ES-I3 (cell line): Measurements from ENCODE around the gene TOE1.
A peak's percentile ranks its signal among the peaks of the same experiment; 100 is the strongest.

Experiments
- H3K36me3 ChIP-seq: 2 replicates; pipeline ENCODE4 v1.6.1; 2013; ENCODE audit warnings: mild to moderate bottlenecking, low read length, control low read depth, moderate library complexity; ENCODE audit not compliant: insufficient read depth
- H3K4me1 ChIP-seq: 2 replicates; pipeline ENCODE4 v1.6.1; 2013; ENCODE audit warnings: mild to moderate bottlenecking, control low read depth, low read length; ENCODE audit not compliant: insufficient read depth
- H3K9ac ChIP-seq: 2 replicates; pipeline ENCODE4 v1.6.1; 2013; ENCODE audit warnings: low read depth, mild to moderate bottlenecking, low read length, moderate library complexity
- H3K9me3 ChIP-seq: 2 replicates; pipeline ENCODE4 v1.6.1; 2013; ENCODE audit warnings: mild to moderate bottlenecking, low read length, moderate library complexity; ENCODE audit not compliant: control insufficient read depth, insufficient read depth

TOE1 gene

DNA sequence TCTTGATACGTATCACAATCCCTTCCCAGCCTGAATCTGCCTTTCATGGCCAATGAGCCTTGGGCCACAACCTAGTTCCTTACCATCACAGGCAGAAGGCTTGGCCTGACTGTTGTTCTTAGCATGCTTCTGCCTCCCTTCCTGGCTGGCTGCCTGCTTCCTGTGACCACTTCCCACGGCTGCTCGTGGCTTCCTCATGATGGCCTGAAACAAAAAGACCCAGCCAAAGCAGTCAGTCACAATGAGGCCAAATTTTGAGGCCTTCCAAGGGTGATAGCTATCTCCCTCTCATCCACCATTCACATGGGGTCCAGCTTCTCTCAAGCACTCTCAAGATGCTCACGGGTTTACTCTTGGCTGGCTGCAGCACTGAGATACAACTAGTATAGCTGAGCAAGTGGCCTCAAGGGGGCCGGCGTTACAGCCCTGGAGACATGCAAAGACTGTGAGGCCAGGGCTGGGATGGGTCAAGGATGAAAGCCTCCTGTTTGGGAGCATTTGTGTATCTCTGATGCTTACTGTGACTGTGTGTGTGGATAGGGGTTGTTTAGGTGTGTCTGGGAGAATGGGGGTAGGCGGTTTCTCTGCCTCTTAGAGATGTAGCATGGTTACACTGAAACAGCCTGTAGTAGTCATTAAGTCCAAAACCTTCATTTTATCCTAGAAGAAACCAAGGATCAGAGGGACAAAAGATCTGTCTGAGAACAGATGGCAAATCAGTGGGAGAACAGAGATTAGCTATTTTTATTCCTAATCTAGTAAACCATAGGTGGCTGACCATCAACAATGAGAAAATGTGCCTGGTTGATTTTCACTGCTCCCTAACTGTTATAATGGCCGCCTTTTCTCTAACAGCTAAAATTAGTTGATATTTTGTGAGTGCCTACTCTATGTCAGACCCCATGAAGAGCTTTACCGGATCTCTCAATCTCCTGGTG is 5.4 kb upstream of the TOE1 start:
- H3K4me1 ChIP-seq: no peaks in the 10 kb centered on the region; the same call in none of the 2 replicates
- no peak overlapping the region for H3K9ac ChIP-seq
- no peaks in the 10 kb centered on the region for H3K9me3 ChIP-seq
- peaks cover 6% of the 10 kb centered on the region for H3K36me3 ChIP-seq

DNA sequence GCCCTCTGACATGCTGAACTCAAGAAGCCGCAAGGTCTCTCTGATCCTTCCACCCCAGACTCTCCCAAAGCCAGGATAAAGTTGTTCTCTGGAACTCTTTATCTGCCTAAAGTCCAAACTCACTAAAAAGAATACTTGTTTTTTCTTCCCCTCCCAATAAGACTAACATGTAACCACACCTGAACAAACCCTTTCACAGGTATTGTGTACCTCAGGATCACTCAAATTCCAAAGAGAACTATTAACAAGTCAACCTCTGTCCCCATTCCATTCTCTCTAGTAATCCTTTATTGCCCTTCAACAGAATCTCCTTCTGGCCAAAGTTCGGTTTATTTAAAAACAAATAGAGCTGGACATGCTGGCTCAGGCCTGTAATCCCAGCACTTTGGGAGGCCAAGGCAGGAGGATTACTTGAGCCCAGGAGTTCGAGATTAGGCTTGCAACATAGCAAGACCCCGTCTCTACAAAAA is 4.1 kb upstream of the TOE1 start:
- H3K4me1 ChIP-seq: peaks cover 1% of the 10 kb centered on the region
- H3K9me3 ChIP-seq: no peaks in the 10 kb centered on the region
- no peak overlapping the region for H3K9ac ChIP-seq
- peaks cover 6% of the 10 kb centered on the region for H3K36me3 ChIP-seq

DNA sequence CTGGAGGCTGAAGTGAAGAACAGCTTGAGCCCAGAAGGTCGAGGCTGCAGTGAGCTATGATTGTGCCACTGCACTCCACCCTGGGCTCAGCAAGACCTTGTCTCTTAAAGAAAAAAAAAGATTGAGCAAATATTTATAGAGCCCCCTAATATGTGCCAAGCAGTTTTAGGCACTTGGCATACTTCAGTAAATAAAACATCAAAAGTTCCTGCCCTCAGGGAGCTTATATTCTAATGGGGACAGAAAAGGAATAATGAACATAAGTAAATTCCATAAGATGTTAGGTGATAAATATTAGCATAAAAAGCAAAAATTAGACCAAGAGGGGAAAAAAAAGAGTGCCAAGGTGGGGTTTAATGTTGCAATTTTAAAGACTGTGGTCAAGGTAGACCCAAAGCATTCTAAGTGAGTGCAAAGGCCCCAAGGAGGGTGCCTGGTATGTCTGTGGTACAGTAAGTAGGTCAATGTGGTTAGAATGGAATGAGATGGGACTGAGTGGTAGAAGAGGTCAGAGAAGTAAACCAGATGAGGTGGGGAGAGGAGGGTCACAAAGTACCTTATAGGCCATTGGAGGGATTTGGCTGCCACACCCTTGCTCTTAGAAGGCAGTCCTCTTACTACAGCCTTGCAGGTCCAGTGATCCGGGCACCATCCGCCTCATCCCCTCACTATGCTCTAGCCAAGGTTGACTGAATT is 2.2 kb upstream of the TOE1 start:
- Histone ChIP-seq H3K36me3 (peaks cover 6% of the 10 kb centered on the region), H3K9ac (no peak overlapping the region), H3K4me1 (peaks cover 4% of the 10 kb centered on the region), H3K9me3 (no peaks in the 10 kb centered on the region)

DNA sequence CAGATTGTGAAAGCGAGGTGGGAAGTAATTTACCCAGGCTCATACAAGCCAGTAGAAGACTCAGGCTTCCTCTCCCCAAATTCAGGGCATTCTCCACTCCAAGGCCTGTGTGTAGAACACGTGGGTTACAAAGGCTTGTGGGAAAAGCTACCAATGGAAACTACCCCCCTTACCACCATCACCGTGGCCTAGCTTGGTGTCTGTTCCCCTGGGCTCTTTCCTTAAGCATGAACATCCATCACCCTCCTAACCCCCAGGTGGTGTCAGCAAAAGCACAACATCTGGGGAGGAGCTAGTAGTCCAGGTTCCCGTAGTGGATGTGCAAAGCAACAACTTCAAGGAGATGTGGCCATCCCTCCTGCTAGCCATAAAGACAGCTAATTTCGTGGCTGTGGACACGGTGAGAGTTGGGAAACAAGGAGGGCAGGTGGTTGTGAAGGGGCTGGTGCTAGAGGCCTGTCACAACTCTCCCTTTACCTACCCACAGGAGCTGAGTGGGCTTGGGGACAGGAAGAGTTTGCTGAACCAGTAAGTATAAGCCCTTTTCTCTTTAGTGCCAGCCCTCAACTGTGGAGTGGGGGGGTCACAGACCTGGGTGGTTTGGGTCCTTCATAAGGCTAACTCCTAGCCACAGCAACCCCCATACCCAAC is 971 bp downstream of the TOE1 start:
- H3K36me3 ChIP-seq: peaks cover 9% of the 10 kb centered on the region

GRCh38 chr1:45344499-45344898 is 4.5 kb downstream of the TOE1 start:
- Histone ChIP-seq H3K9ac (no peak overlapping the region), H3K4me1 (peaks cover 4% of the 10 kb centered on the region; the same call in 1 of the 2 replicates), H3K36me3 (peaks cover 13% of the 10 kb centered on the region), H3K9me3 (no peaks in the 10 kb centered on the region)

More for the DNA sequence above, 971 bp downstream of the TOE1 start:
- no peaks in the 10 kb centered on the region for H3K9me3 ChIP-seq
- H3K4me1 ChIP-seq: peaks cover 4% of the 10 kb centered on the region
- peak overlapping the region; percentile 81 for H3K9ac ChIP-seq

DNA sequence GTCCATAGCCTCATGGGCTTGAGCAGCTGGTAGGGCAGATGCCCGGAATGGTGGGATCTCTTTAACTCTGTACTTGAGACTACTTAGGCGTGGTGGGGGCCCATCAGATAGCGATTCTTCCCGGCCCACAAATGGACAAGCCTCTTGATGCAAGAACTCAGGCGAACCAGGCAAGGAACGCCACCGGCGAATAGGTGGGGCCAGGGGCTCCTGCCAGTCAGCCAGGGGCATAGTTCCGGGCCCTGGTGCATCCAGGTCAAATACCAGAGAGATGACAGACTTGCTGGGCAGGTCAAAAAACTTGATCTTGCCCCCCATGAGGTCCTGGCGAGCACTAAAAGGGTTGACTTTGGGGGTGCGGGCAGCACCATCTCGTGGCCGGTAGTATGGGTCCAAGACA is 5.0 kb downstream of the TOE1 start:
- H3K36me3 ChIP-seq: peaks cover 13% of the 10 kb centered on the region
- H3K9ac ChIP-seq: no peak overlapping the region
- no peaks in the 10 kb centered on the region for H3K9me3 ChIP-seq
- peaks cover 4% of the 10 kb centered on the region; the same call in 1 of the 2 replicates for H3K4me1 ChIP-seq

DNA sequence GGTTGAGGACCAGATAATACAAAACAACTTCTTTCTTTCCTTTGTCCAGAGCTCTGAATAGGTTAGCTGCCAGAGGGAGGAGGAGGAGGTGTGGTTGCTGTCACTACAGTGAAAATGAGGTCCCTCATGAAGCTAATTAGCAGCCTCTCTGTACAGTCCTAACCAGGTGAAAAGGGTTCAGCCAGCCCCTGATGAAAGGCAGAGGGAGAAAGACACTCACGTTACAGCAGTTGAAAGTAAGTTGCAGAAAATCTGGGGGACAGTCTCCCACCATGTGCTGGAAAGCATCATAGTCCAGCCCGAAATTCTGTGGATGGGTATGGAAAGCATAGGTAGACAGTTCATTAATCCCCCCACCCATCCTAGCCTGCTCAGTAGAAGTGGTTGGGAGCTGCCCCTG is 6.5 kb downstream of the TOE1 start:
- Histone ChIP-seq H3K4me1 (no peaks in the 10 kb centered on the region), H3K9ac (no peak overlapping the region), H3K36me3 (peaks cover 13% of the 10 kb centered on the region), H3K9me3 (no peaks in the 10 kb centered on the region)

- H3K9ac ChIP-seq: no peak overlapping the region
- H3K9me3 ChIP-seq: no peaks in the 10 kb centered on the region
- H3K36me3 ChIP-seq: peaks cover 13% of the 10 kb centered on the region
Measured at GRCh38 chr1:45348020-45348419, 8.1 kb downstream of the TOE1 start.

GRCh38 chr1:45348609-45348965 is 8.6 kb downstream of the TOE1 start:
- Histone ChIP-seq H3K4me1 (no peaks in the 10 kb centered on the region), H3K9me3 (no peaks in the 10 kb centered on the region), H3K9ac (no peak overlapping the region), H3K36me3 (peaks cover 11% of the 10 kb centered on the region)

More at GRCh38 chr1:45348020-45348419, 8.1 kb downstream of the TOE1 start:
- no peaks in the 10 kb centered on the region for H3K4me1 ChIP-seq

DNA sequence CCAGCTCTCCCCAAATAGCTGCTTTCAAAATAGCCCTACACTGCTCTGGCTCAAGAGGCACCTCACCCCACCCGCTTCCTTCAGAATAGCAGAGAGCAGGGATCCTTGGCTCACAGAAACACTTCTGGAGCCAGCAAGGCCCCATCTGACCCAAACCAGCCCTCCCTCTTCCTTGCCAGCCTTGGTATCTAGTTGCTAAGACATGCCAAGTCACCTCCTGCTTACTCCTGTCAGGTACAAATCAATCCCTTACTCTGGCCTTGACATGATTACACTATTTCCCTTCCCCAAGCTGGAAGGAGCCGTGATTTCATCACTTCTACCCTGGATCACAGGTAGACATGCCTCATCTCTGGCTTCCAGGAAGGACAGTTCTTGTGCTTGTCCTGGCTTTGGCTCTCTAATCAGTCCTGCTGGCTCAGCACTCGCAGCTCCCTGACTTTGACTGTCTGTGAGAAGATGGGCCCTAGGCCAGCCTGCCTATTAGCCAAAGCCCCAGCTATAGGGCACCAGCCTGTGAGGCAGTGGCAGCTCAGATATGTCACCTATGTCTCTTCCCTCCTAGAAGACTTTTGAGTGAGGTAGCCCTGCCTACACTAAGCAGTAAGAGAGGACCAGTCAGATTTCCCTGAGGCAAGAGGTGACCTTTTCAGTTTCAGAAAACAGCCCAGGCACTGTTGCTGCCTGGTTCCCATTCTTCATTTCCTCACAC is 9.2 kb downstream of the TOE1 start:
- Histone ChIP-seq H3K4me1 (no peaks in the 10 kb centered on the region), H3K9ac (no peak overlapping the region), H3K9me3 (no peaks in the 10 kb centered on the region), H3K36me3 (peaks cover 5% of the 10 kb centered on the region; the same call in 1 of the 2 replicates)

DNA sequence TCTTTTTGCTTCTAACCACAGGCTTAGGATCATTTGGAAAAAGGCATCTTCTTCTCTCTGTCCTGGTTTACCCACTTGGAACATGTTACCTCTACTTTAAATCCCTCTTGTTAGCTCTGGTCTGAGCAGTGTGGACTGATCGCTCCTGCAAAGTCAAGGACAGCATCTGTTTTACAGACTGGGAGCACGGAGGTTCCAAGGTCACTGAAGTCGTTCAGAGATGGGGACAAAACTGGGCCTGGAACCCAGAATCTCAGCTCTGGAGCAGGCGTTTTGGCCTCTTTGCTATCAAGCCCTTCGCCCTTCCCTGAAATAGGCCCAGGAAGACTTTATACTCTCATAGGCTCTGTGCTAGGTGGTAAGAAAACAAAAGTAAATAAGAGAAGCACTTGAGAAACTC is 11.5 kb downstream of the TOE1 start:
- H3K36me3 ChIP-seq: no peaks in the 10 kb centered on the region

GRCh38 chr1:45353685-45354084 is 13.7 kb downstream of the TOE1 start:
- Histone ChIP-seq H3K36me3 (no peaks in the 10 kb centered on the region), H3K9me3 (no peaks in the 10 kb centered on the region), H3K9ac (no peak overlapping the region), H3K4me1 (peaks cover 8% of the 10 kb centered on the region; the same call in 1 of the 2 replicates)

More for the DNA sequence above, 11.5 kb downstream of the TOE1 start:
- no peaks in the 10 kb centered on the region for H3K9me3 ChIP-seq
- H3K9ac ChIP-seq: no peak overlapping the region
- H3K4me1 ChIP-seq: peaks cover 8% of the 10 kb centered on the region; the same call in 1 of the 2 replicates

- no peak overlapping the region for H3K9ac ChIP-seq
- peaks cover 9% of the 10 kb centered on the region for H3K4me1 ChIP-seq
- no peaks in the 10 kb centered on the region for H3K36me3 ChIP-seq
- H3K9me3 ChIP-seq: no peaks in the 10 kb centered on the region
Measured at GRCh38 chr1:45354838-45355237, 14.9 kb downstream of the TOE1 start.

DNA sequence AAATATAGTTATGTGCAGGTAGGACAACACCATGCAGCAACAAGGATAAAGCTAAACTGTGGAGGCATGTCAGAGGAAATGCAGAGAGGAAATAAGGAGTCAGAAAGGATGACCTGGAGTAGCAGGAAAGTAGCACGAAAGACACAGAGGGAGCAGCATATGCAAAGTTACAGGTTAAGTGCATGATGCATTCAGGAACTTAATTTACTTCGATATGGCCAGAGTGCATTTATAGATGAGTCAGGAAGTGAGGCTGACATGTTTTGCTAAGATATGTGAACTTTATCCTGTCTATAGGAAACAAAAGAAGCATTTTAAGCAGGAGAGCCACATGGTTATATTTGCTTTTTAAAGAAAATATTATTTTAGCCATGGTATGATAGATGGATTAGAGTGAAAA is 15.7 kb downstream of the TOE1 start:
- Histone ChIP-seq H3K9me3 (no peaks in the 10 kb centered on the region), H3K4me1 (peaks cover 17% of the 10 kb centered on the region), H3K36me3 (no peaks in the 10 kb centered on the region), H3K9ac (no peak overlapping the region)
